GM18499 (cell line): ENCODE measurements around the gene GSS.

ENCODE experiments used
- ATAC-seq: cut with Tn5 transposase; IDR thresholded peaks from one replicate; pipeline ENCODE4 v1.9.1; 2021; ENCODE audit warnings: moderate number of reproducible peaks; ENCODE audit not compliant: insufficient read depth, unreplicated experiment

The GSS gene

DNA sequence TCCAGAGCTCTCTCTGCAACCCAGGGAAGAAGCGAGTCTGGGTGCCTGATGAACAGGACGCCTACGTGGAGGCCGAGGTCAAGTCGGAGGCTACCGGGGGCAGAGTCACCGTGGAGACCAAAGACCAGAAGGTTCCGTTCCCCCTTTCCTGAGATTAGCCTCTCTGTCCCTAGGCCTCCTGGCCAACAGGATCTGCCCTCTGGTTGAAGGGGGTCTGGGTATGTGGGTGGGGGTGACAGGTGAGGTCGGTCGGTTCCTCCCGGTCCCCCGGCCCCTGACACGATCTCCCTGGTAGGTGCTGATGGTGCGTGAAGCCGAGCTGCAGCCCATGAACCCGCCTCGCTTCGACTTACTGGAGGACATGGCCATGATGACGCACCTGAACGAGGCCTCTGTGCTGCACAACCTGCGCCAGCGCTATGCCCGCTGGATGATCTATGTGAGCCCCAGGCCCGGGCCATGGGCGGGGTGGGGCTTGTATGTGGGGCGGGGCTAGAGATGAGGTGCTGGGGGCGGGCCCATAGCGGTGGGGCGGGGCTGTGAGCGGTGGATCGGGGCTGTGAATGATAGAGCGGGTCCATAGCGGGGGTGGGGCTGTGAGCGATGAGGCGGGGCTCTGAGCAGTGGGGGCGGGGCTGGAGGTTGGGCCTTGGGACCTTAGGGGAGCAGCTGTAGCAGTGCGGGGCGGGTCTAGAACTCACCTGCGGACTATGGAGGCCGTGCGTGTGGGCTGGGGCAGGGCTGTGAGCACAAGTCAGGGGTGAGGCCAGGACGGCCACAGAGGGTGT lies 24.0 kb upstream of the GSS start:
- no peak for ATAC-seq

DNA sequence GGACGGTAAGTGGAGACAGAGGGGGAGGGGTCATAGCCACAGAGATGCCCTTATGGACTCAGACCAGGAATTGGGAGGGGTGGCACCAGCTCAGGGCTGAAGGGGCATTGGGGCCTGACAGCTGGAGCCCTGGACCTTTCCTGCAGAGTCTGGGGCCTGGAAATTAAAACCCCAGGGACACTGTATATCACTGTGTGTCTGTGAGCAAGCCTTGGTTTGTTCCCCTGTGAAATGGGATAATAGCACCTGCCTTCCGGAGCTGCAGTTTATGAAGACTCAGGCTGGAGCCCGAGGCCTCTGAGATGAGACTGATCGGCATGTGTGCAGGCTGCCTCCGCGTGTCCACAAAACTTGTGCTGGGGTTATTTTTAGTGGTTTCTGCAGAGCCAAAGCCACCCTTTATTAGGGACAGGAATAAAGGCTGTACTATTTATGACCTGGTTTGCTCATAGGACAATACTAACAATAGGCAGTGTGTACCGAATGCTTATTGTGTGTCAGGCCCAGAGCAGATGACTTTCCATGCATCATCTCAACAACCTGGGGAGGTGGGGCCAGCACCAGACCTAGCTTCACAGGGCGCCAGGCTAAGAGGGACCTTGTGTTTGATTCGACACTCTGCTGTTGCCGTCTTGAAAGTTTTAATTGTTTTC lies 22.6 kb upstream of the GSS start:
- no peak for ATAC-seq

DNA sequence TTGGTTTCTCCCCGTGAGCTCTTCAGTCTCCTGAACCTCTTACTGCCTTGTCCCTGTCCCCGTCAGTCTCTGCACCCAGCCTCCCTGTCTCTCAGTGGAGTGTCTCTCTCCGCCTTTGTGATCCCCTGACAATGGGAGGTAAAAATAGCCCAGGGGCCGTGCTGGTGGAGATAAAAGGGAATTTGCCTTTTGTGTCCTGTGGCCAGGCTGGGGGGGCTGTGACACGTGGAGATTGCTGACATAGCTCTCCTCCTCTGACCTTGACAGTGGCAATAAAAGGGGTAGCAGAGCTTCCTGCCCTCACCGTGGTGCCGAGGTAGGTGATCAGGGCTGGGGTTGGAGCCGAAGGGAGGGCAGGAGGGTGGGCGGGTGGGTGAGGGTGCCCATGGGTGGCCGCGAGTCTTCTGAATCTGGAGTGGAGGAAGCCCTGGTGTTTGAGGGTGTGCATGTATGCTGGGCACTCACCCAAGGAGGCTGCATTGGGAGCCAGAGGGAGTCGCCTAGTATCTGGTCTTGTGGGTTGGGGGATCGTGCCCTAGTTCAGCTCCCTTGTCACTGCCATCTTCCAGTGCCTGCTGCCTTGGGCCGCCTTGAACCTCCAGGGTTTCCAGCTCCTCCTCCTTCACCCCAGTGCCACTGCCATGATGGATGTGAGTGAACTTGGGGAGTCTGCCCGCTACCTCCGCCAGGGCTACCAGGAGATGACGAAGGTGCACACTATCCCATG lies 21.9 kb upstream of the GSS start:
- ATAC-seq = no peak

DNA sequence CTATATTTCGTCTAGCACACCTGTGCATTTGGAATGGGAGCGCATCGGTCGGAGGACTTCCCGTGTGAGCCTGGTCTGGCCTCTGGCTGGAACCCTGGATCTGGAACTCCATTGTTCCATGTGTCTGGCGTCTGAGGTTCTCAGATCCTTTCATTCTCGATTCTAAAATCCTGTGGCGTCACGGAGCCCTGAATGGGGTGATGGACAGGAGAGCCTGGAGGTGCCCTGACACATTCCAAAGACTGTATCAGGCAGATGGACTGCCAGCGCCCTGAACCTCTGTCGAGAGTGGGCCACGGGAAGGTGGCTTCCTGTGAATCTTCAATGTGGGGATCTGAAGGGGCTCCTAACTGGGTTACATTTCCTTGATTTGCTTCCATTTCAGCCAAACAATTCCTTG lies 20.7 kb upstream of the GSS start:
- no peak for ATAC-seq

DNA sequence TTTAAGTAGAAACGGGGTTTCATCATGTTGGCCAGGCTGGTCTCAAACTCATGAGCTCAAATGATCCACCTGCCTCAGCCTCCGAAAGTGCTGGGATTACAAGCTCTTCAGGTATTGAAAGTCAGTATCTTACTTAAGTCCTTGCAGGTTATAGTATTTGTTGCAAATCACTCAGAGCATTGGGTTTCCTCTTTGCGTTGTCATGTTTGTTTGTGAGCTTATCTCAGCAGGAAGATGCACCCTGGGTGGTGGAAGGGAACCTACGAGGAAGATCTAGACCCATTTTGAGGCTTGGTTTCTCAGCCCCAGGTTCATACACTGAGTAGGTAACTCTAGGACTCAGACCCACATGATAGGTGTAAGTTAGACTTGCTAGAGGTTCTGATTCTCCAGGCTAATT lies 18.6 kb upstream of the GSS start:
- ATAC-seq = no peak

DNA sequence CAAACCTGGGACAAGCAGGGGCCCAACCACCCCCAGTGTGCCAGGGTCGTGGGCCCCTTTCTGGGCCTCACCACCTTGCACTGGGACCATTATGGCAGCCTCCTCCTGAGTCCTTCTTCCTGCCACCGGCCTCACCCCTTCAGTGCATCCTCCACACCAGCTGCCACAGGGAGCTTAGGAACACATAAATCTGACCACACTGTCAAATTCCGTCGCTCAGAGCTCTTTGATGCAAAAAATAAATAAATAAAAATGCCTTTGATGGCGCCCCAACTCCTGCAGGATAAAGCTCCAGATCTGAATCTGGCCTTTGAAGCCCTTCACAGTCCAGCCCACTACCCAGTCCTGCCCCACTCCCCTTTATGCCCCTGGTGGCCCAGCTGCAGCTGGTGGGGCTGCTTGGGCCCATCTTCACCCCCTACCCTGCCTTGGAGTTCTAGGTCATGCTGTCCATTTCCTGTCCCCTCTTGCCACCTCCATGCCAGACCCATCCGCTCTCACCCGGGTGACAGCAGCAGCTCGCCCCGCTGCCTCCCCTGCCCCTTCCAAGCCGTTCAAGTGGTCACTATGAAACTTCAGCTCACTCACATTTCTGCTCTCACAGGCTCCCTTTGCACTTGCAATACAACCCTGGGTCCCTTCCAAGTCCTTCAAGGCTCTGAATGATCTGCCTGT lies 16.1 kb upstream of the GSS start:
- no peak for ATAC-seq

DNA sequence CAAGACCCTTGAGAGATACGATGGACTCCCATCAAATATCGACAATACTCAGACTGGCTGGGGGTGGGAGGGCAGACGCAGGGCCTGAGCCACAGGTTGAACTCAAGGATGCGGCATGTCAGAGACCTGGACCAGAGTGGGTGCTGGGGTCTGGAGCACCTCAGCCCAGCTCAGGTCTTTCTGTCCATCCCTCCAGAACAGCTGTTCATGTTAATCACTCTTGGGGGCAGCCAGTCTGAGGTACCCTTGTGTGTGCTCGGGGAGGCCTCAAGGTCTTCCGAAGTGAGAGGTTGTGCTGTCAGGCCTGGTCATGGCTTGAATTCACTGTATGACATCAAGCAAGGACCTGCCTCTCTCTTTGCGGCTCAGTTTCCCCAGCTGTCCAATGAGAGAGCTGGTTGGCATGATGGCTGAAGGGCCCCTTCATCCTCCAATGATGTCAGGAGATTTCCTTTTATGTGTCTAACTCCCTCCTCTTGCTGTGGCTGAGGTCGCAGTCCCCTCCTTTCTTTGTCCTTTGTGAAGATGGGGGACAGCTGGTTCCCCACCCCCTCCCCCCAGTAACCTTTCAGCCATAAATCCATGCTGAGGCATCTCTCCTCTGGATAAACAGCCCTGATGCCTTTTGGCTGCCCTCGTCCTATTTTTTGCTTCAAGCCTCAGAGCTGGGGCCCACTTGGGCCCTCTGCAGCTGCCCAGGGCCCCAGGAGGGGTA lies 15.4 kb upstream of the GSS start:
- ATAC-seq = no peak

DNA sequence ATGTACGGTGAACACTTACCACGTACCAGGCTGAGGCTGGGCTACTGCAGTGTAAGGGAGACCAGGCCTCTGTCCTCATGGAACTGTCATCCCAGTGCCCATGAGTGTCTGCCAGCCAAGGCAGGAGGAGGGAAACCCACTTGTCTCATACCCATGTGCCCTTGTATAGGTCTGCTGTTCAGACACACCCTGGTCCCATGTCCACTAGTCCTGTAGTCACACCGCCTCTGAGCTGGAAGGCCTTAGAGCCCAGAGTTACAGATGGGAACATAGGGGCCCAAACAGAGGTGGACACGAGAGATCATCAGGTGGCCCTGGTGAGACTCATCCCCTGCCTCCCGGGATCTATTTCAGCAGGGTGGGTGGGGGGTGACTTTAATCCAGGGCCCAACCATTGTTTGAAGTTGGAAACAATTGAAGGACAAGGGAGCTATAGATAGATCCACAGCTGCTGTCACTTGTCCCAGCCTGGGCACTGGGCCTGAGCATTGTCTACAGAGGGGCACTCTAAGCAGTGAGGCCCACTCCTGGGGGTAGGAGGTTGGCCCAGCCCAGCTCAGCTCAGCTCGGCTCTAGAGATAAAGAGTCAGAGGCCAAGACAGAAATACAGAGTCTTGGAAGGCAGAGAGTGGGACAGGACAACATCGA lies 14.7 kb upstream of the GSS start:
- ATAC-seq = no peak

DNA sequence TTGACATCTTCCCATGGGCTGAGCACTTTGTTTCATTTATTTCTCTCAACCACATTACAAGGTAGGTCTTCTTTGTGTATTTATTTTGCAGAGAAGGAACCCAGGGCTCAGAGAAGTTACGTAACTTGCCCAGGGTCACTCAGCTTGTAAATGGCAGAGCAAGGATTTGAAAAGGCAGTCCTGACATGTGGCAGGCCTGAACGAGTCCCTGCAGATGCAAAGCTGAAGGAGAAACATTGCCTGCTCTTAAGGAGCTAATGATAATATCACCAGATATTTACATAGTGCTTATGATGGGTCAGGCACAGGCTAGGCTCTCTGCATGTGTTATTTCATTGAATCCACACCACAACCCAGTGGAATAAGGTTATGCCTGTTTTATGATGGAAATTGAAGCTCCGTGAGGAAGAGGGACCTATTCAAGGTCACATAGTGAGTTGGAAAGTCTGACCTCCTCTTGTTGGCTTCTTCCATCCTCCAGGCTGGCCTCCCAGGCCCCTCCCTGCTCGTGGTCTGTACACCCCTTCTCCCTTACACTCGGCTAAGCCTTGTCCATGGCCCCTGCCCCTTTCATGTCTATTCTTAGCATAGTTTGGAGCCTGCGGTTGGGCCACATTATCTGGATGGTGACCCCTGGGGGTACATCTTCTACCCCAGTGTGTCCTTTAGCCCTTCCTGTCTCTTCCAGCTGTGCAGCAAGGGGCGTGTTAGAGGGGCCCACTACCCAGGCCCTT lies 12.6 kb upstream of the GSS start:
- no peak for ATAC-seq

DNA sequence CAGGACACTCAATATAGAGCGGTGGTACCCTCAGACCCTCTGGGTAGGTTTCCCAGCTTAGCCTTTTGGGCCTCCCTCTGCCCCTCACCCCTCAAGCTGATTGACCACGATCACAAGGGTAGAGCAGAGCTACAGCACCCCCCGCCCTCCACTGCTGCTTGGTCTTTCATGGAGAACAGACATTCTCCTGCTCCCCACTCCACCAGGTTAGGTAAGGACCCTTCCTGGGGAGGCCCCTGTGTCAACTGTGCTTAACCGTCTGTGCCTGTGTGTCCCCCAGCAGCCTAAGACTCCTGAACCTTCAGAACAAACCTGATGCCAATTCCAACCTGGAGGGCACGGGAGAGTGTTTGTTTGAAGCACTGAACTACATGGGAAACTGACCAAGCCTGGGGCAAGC lies 11.8 kb upstream of the GSS start:
- ATAC-seq = no peak

DNA sequence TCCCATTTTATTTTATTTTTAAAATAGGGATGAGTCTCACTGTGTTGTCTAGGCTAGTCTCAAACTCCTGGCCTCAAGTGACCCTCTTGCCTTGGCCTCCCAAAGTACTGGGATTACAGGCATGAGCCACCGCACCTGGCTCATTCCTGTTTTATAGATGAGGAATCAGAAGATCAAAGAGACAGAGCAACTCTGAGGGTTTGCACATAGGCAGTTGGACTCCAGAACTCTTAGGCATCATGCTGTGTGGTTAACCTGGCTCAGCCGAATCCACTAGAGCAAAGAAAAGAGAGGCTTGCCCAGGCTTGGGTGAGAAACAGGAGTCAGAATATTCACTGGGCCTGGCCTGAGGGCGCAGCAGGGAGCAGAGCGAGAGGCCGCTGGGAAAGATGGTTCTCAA lies 9.4 kb upstream of the GSS start:
- ATAC-seq = no peak

DNA sequence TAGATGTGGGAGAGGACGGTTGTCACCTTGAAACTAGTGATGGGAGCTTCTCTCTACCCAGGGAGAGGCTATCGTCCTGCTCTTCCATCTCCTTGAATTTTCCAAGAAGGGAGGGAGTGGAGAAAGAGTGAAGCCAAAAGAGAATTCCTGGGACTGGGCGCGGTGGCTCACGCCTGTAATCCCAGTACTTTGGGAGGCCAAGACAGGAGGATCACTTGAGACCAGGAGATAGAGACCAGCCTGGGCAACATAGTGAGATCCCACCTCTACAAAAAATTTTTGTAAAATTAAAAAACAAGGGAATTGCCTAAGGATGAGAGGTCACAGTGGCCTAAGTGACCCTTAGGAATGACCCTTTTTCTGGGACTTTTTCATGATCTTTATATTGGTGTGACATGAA lies 8.9 kb upstream of the GSS start:
- ATAC-seq = no peak

DNA sequence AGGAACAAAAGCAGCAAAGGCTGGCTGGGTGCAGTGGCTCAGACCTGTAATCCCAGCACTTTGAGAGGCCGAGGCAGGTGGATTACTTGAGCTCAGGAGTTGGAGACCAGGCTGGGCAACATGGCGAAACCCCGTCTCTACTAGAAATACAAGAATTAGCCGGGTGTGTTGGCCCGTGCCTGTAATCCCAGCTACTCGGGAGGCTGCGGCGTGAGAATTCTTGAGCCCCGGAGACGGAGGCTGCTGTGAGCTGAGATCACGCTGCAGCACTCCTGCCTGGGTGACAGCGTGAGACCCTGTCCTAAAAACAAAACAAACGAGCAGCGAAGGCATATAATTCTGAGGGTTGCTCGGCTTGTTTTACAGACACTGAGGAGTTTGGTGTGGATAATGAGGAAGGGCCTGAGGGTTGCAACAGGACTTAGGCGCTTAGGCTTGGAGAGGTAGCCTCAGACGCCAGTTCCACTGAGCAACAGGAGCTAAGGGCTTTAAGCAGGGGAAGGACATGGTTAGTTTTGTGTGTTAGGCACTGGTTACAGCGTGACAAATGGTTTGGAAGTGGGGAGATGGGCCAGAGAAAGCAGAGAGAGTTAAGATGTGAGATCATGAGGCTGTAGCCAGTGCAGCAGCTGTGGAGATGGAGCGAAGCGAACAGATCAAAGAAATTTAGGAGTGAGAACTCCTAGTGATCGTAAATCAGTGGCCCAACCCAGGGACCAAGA lies 1.3 kb upstream of the GSS start:
- no peak for ATAC-seq

DNA sequence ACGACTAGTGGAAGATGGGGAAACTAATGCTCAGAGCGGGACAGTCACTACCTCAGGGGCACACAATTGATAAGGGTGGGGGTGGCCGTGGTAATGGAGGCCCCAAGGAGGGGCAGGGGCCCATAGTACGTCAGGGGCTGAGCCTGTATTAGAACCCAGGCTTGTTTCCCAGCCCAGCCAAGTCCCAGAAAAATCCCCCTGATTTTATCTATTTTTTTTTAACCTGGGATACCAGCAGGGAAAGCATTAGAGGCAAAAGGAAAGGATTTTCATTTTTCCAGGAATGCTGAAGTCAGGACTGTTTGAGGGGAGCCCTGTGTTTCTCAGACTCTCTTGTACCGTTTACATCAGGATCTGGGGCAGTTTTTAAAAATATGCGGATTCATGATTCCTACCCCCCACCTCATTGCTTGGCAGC lies 444 bp upstream of the GSS start:
- ATAC-seq = peak; percentile 15

DNA sequence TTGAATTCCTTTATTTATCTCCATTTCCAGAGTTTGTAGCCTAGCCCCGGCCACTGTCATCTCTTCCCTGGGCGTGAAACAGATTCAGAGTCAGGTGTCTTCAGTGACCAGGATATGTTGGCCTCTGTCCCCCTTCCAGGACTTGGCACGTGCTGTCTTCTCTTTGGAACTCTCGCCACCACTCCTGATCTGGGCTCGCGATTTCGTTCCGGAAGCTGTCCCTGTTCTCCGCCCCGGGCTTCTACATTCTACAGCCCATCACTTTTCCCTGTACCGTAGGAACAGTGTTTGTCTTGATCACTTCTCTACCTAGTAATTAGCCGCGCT lies 739 bp downstream of the GSS start:
- ATAC-seq = no peak

DNA sequence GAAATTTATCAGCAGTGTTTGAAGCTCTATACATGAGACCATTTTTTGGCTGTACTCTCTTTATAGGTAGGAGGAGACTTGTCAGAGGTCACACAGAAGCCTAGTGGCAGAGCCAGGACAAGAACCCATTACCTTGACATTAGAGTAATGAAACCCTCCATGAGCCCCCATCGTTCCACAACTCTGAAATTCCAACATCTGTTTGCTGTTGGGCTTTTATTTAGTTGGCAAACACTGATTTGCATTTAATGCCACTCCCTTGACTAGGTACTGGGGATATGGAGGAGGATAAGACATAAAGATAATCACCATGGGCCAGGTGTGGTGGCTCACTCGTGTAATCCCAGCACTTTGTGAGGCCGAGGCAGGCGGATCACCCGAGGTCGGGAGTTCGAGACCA lies 1.6 kb downstream of the GSS start:
- ATAC-seq = no peak

DNA sequence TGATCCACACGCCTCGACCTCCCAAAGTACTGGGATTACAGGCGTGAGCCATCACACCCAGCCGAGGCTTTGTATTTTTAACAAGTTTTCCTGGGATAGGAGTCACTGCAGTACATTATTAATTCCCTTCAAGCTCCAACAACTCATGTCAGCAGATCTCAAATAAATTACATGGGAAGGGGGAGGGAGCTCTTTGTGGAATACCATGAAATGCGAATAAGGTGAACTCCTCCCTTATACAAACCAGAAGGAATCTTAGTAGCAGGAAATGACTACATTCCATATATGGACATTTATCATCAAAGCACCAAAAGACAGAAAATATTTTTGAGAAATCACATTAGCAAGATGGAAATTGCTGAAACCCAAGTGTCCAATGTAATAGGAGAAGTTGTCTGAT lies 2.9 kb downstream of the GSS start:
- ATAC-seq = no peak

DNA sequence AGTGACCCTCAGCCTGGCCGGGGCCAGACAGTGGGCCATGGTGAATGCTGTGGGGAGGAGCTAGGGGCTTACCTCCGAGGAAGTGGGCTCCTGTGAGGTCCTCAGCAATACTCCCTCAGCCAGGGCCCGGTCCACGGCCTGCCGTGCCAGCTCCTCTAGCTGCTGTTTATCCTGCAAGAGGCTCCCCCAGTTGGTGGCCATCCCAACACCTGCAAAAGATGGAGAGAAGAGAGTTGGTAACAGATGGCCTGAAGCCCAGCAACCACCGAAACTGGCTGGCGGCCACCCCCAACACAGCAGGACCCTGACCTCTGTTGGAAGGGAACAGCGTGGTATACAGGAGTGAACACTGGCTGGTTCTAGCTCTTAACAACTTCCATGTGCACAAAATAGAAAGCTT lies 4.0 kb downstream of the GSS start:
- no peak for ATAC-seq

DNA sequence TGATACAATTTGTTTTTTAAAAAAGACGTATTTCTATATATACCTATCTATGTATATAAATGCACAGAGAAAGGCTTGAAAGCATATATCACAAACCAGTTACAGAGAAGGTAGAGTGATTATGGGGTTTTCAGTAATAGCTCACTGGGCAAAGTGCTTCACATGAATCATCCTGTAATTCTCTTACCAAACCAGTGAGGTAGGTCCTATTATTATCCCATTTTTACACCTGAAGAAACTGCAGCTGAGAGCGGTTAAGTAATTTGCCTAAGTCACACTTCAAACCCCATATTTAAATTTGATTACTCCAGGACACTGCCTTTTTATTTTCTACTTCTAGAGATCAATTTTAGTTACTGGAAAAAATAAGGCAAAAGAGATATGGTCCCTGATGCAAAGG lies 4.4 kb downstream of the GSS start:
- ATAC-seq = no peak
